ENCODE measurements around the gene LACRT. TPM values are rescaled to one million over a fixed set of nuclear protein-coding genes. Genes with fewer than 3 reads are reported as not detected.
"Not testable (repeated sequence)": the region's sequence is repeated elsewhere in the genome, so short reads cannot be mapped to it uniquely, and the experiment has no call there.

The LACRT gene
- total RNA-seq (2014; rRNA removed; shearing (Covaris generic)) = not detected in 2 replicates

DNA sequence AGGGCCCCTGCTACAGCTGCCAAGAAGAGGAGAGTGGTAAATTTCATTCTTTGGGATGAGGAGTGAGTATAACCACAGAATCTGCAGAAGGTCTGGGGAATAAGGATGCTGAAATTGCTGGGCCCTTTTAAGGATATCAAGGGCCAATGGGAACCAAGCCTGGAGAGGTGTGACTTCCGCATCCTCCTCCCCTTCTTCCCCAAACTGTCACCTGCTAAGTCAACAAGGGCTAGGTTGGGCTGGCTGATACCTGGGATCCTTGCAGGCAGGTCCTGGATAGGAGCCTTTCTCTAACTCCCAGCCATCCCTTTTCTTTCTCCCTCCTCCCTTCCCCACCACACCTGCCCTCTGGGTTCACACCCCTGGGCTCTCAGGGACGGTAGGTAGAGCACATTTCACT is at the start of gene LACRT:
LACRT (minus strand) TSS at position 101 of the 400 bp plus-strand sequence; CDS start at position 47, 54 bp downstream.
- no peak for DNase-seq (ENCODE audit: low read depth)

- DNase-seq (ENCODE audit: low read depth) = no peak
These were observed 48.7 kb upstream of the LACRT start for GRCh38 chr12:54683398-54683797.

- no peak for DNase-seq (ENCODE audit: low read depth)
These were observed 48.0 kb upstream of the LACRT start for GRCh38 chr12:54682674-54683073.

- peak; percentile 32 for DNase-seq (ENCODE audit: low read depth)
These were observed 45.7 kb upstream of the LACRT start for GRCh38 chr12:54680374-54680773.

DNA sequence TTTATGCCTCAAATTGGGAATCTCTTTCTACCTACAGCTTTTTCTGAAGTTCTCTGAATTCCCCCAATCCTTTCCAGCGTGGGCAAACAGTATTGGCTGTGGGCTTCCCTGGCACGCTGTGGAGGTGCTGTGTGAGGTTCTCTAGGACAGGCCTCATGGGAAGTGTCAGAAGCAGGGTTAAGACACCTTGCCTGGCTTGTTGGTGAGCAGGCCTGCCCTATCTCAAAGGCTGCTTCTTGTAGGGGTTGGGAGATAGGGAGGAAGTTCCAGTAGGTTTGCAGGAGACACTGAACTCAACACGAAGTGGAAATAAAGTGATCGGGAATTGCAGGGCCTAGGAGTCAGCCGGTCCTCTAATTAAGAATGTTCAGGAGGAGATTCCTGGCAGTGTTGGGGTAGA is 43.4 kb upstream of the LACRT start:
- DNase-seq (ENCODE audit: low read depth) = no peak

DNA sequence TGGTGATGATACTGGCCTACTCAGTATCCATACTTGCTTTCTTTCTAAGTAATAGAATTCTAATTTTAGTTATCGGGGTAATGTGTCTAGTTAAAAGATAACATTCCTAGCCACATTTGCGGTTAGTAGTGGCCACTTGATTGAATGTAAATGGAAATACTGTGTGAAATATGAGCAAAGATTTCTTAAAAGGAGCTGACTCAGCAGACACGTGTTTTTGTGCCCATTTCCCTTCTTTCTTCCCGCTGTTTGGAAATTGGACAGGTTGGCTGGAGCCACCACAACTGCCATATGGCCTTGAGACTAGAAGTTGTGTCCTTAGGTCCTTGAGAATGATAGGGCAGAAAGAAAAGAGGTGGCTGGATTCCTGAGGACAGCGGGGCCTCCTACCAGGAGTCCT is 33.2 kb upstream of the LACRT start:
- DNase-seq (ENCODE audit: low read depth) = no peak

- DNase-seq (ENCODE audit: low read depth) = no peak
These were observed 31.3 kb upstream of the LACRT start for GRCh38 chr12:54666008-54666407.

- DNase-seq (ENCODE audit: low read depth) = not testable (repeated sequence)
These were observed 30.4 kb upstream of the LACRT start for GRCh38 chr12:54665022-54665635.

DNA sequence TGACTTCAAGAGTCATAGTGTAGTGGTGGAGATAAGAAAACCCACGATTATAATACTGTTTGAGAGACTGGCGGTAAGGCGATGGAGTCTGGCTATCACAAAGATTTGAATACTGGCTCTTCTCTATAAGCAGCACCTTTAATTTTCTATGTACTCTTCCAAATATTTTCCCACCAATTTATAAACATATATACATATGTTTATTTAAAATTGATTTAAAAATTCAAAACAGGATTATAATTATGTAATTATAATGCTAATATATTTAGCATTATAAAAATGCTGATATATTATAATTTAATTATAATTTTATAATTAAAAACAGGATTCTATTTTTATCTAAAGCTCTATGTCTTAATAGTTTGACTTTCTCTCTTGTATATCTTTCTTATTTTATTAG is 28.9 kb upstream of the LACRT start:
- DNase-seq (ENCODE audit: low read depth) = no peak

DNA sequence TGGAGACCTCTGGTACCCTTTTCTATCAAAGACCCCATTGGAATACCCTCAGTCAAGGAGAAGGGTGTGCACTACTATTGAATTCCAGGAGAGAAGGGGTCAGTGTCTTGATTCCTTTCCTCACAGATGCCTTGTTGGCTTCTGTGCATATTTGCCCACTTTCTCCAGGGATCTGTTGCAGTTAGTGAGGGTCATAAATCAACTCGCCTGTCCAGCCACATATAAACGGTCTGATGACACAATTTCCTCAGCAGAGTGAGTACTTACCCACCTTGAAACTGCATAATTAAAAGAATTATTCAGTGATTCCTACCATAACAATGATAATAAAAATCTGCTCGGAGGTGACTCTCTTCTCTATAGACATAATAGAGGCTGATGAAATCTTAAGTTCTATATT is 27.3 kb upstream of the LACRT start:
- DNase-seq (ENCODE audit: low read depth) = no peak

GRCh38 chr12:54661048-54661447 is 26.4 kb upstream of the LACRT start:
- DNase-seq (ENCODE audit: low read depth) = no peak

GRCh38 chr12:54660320-54660962 is 25.7 kb upstream of the LACRT start:
- DNase-seq (ENCODE audit: low read depth) = no peak

- peak; percentile 75 for DNase-seq (ENCODE audit: low read depth)
These were observed 23.9 kb upstream of the LACRT start for GRCh38 chr12:54658306-54659264.

DNA sequence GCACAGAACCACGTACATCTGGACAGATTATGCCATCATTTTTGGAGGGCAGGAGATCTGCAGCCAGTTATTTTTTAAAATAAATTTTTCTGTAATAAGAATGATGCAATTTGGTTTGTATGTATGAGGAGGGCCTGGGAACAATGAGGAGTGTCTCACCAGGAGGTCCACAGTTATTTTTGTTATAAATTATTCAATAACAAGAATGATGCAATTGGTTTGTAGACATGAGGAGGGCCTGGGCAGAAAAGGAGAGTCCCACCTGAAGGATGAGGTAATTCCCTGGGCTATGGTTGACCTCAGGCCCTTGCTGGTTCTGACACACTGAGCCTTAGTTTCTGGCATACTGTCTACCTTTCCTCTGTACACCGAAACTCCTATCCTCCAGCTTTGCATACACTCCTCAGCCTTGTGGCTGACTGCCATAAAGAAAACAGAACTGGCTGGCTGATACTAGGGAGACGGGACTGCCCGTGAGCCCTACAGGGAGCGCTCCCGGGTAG is 22.5 kb upstream of the LACRT start:
- DNase-seq (ENCODE audit: low read depth) = peak; percentile 27

GRCh38 chr12:54654926-54655325 is 20.2 kb upstream of the LACRT start:
- DNase-seq (ENCODE audit: low read depth) = no peak

GRCh38 chr12:54653025-54653424 is 18.3 kb upstream of the LACRT start:
- DNase-seq (ENCODE audit: low read depth) = no peak

DNA sequence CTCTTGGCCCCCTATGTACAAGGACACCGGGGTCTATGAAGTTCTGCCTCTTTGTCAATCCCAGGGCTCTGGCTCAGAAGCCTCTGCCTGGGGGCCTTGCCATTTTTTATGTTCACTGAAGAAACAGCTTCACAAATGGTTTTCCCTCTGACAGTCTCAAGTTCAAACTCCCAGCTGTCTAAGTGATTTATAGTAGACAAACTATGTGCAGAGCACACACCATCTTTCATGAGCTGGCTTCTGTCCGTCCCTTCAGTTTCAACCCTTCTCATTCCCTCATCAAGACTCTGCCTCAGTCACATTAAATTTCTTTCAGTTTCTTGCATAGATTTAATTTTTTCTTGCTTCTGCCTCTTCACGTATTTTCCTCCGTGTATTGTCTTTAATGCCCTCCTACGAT is 16.2 kb upstream of the LACRT start:
- DNase-seq (ENCODE audit: low read depth) = no peak

GRCh38 chr12:54650409-54650808 is 15.7 kb upstream of the LACRT start:
- DNase-seq (ENCODE audit: low read depth) = peak; percentile 30

- DNase-seq (ENCODE audit: low read depth) = no peak
These were observed 15.1 kb upstream of the LACRT start for GRCh38 chr12:54649825-54650224.

- no peak for DNase-seq (ENCODE audit: low read depth)
These were observed 13.6 kb upstream of the LACRT start, which contains the start of gene DCD for GRCh38 chr12:54648265-54648664. DCD (minus strand) TSS chr12:54648365; CDS start chr12:54648303, 62 bp downstream.

DNA sequence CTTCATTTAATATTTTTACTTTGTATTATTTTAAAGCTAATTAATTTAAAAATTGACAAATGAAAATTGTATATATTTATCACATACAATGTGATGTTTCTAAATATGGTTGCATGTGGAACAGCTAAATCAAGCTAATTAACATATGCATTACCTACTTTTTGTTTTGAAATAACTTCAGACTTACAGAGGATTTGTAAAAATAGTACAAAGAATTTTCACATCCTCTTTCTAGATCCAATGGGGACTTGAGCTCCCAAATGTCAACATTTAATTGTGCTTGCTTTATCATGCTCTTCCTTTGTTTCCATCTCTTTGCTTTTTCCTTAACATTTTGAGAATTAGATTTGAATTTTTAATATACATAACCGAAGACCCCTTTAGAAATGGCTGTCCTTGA is 6.9 kb upstream of the LACRT start:
- DNase-seq (ENCODE audit: low read depth) = no peak

GRCh38 chr12:54641089-54641488 is 6.4 kb upstream of the LACRT start:
- no peak for DNase-seq (ENCODE audit: low read depth)
